T-helper 1 cell treated with Interleukin-12 subunit alpha and Interleukin-12 subunit beta and Interleukin-4 antibody, amounts not matched to agents 30 ng/mL and 1 ng/mL, for 36 hours (primary cell): ENCODE measurements around the gene KCNN4. TPM values are rescaled to one million over a fixed set of nuclear protein-coding genes. Genes with fewer than 3 reads are reported as not detected.

ENCODE experiments used
- intact Hi-C: fragments of 100-400 bp; cut with micrococcal nuclease; formaldehyde crosslinking; loops from one replicate; pipeline ENCODE4 v1.15.1; 2024
- total RNA-seq: library from RNA; stranded (reverse); gene quantifications from 2 replicates; pipeline ENCODE4 v1.2.3, GENCODE V29; 2022

Gene KCNN4
- total RNA-seq, 1 donor from 2014 or later = 87.8 TPM

GRCh38 chr19:43751466-43752220 lies 29.1 kb downstream of the KCNN4 start:
- intact Hi-C loops = loop anchor here (10.0 kb wide), 1 partner anchor 1143 kb away; the partner anchor contains the start of gene TOMM40

DNA sequence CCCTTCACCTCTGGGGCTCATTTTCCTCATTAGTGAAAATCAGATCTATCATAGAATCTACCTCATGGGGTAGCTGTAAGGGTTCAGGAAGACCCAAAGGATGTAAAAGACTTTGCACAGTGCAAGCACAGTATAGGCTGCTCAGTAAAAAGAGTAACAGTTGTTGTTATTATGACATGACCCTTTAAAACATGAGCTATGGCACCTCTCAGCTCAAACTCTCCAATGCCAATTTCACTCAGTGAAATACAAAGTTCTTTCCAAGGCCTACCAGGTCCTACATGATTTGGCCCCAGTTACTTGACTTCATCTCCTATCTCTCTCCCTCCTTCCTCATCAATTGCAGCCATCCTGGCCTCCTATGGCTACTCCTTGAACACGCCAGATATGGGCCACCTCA lies 30.9 kb downstream of the KCNN4 start:
- intact Hi-C loops = loop anchor here (10.0 kb wide), 1 partner anchor 1145 kb away; the partner anchor contains the start of gene TOMM40

GRCh38 chr19:43749152-43749551 lies 31.6 kb downstream of the KCNN4 start:
- intact Hi-C loops = no loop called here

GRCh38 chr19:43748685-43749084 lies 32.1 kb downstream of the KCNN4 start:
- intact Hi-C loops = no loop called here

DNA sequence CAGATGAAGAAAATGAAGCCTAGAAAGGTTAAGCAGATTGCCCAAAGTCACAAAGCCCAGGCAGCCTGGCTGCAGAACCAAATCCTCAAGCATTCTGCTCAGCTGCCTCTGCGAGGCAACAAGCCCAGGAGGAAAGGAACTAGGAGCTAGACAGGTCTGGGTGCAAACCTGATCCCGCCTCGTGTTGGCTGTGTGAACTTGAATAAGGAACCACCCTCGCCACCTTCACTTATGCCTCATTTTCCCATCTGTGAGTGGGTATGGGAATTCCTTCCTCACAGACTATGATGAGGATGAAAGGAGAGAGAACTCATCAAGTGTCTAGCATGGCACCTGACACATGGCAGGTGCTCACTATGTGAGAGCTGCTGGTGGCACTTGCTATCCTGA lies 32.6 kb downstream of the KCNN4 start:
- intact Hi-C loops = no loop called here

DNA sequence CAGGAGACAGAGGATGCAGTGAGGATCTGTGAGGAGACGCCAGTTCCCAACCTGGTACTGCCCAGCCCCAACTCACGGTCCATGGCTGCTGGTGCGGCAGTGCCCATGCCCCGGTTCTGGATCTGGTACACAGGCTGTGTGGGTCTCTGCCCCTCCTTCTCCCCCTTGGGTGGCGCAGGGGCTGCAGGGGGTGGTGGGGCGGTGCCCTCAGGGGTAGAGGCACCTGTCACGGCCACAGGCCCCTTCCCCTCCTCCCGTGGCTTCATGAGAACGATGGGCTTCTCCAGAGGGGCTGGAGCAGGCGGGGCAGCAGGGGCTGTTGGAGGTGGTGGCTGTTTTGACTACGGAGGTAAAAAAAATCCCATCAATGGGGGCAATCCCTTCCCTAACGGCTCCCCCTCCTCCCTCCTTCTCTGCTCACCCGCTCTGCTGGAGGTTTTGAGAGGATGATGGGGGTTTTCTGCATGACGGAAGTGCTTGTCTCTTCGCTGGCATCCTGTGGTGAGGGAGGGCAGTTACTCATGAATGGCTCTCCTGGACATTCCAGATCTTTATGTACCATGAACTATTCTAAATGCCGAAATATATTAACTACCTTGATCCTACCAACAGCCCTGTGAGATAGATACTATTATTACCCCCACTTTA lies 33.1 kb downstream of the KCNN4 start:
- intact Hi-C loops = no loop called here

DNA sequence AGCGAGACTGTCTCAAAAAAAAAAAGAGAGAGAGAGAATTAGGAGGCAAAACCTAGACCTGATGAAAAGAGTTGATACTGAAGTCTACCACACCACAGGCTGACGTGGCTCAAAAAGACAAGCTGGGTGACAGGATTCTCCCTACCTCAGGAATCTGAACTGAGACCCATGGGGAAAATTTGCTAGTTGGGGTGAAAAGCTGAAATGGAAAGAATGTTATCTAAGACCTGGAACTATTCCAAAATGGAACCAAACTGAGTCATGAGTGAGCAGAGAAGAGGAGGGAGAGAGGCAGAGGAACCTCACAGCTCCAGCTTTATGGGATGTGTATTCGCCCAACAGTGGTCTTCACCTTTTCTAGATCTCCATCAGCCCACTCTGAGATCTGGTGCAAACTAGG lies 37.7 kb downstream of the KCNN4 start:
- intact Hi-C loops = no loop called here

GRCh38 chr19:43741075-43741825 lies 39.5 kb downstream of the KCNN4 start:
- intact Hi-C loops = no loop called here

- intact Hi-C loops = no loop called here
These were observed 41.1 kb downstream of the KCNN4 start for GRCh38 chr19:43739439-43740235.

DNA sequence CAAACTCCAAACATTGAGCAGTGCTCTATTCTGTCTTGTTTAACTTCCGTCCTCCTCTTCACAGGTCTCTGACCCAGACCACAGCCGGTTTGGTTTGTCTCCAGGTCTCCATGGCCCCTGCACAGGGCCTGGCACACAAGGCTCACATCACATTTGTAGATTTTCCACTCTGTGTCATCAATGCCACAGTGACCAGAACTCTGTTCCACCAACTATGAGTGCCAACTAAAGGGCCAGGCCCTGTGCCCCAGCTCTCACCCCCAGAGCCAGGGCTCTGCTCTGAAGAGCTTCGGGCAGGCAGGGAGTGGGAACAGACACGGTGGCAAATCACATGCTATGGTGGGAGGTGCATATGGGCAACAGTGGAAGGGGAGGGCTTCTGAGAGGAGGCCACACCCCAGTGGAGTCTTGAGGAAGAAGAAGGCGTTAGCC lies 42.0 kb downstream of the KCNN4 start:
- intact Hi-C loops = no loop called here

DNA sequence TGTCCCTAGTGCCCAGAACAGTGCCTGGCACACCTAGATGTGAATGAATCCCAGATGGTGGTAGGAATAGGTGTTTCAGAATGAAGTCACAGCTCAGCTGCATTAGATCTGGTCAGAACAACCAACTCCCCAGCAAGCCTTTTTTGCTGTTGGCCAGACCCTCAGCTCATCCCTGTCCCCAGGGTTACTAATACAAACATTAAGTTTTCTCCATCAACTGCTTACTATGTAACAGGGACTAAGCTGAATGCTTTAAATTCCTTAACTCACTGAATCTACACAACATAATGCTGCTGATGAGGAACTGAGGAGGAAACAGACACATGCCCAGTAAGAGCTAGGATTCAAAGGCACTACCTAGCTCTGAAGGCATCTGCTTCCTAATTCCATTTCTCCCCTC lies 44.8 kb downstream of the KCNN4 start:
- intact Hi-C loops = no loop called here

GRCh38 chr19:43735013-43735412 lies 45.8 kb downstream of the KCNN4 start:
- intact Hi-C loops = no loop called here

DNA sequence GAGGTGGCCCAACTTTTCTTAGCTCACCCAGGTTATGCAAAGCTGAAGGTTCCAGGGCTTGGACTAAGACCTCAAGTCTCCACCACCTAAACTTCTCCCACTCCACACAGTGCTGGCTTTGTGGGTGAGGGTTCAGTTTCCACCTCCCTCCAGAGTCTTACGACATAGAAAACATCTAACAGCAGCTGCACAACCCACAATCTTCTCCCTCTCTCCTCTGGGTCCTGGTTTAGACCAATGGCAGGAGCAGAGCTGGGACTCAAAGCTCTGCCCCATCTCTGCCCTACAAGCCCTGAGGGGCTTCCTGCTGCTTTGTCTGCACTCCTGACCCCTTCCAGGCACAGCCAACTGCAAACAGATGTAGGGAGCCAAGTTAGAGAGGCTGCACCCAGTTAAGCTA lies 48.9 kb downstream of the KCNN4 start:
- intact Hi-C loops = no loop called here

GRCh38 chr19:43731346-43731745 lies 49.4 kb downstream of the KCNN4 start:
- intact Hi-C loops = no loop called here

- intact Hi-C loops = no loop called here
These were observed 50.9 kb downstream of the KCNN4 start for GRCh38 chr19:43729919-43730318.

GRCh38 chr19:43727593-43727853 lies 53.2 kb downstream of the KCNN4 start:
- intact Hi-C loops = no loop called here

DNA sequence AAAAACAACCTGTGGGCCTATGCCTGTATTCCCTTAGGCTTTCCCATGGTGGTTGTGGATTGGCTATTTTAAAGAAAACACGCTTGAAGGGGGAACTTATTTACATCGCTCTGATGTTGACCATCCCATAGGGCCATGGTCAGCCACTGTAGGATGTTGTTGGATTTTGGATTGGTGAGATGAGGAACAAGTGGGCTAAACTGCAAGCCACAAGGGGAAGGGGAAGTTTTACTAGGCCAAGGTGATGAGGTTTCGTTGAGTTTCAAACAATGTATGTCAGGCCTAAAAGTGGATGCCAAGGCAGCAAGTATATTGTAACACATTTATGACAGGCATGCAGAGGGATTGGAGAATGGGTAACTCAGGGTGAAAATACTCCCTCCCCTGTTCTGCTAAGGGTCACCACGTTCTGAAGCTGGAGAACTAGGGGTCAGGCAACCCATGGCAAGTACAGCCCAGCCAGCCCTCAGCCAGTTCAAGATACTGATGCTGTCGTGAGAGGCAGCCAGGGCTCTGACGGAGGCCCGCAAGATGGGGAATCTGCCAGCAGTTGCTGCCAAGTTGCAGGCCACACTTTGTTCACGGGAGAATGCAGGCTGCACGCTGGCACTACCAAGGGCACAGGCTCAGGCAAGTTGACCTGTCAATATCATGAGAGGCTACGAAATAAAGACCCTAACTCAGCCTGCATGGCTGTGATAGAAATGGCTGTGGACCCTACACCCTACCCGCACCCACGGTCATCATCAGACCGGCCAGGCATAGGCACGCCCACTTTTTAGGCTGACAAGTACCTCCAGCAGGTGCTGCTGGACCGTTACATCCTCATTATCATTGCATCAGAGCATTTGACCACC lies 53.8 kb downstream of the KCNN4 start:
- intact Hi-C loops = no loop called here

- intact Hi-C loops = no loop called here
These were observed 55.3 kb downstream of the KCNN4 start for GRCh38 chr19:43725468-43725867.

GRCh38 chr19:43724896-43725295 lies 55.9 kb downstream of the KCNN4 start:
- intact Hi-C loops = no loop called here

- intact Hi-C loops = loop anchor here (1.0 kb wide), 1 partner anchor 54 kb away; no protein-coding TSS in a partner anchor
These were observed 57.2 kb downstream of the KCNN4 start for GRCh38 chr19:43723588-43723987.
